Astrocyte (in vitro differentiated cells and primary cell): ENCODE data around the gene WWC2. TPM values are rescaled to one million over a fixed set of nuclear protein-coding genes. Genes with fewer than 3 reads are reported as not detected.

Experiments
- DNase-seq: peaks from one replicate; pipeline ENCODE4 v3.0.0-alpha.2; 2010; ENCODE audit warnings: low read depth
- FAIRE-seq: peaks from 2 replicates; lab custom pipeline; 2011; peaks lifted over from hg19 to GRCh38; lab: Jason Lieb, UNC
- H2AFZ ChIP-seq: 2 replicates; pipeline ENCODE4 v1.6.0; 2012; ENCODE audit warnings: low read depth, low read length, inconsistent platforms
- H3K27ac ChIP-seq: 2 replicates; pipeline ENCODE4 v1.5.1; 2011; ENCODE audit warnings: low read depth, low read length, inconsistent platforms
- H3K27me3 ChIP-seq: 2 replicates; pipeline ENCODE4 v1.6.0; 2011; ENCODE audit warnings: low read length, inconsistent platforms; ENCODE audit not compliant: insufficient read depth
- H3K36me3 ChIP-seq: 2 replicates; pipeline ENCODE4 v1.5.1; 2011; ENCODE audit warnings: low read length, inconsistent platforms; ENCODE audit not compliant: insufficient read depth
- H3K4me1 ChIP-seq: 2 replicates; pipeline ENCODE4 v1.5.1; 2011; ENCODE audit warnings: low read length, inconsistent platforms; ENCODE audit not compliant: insufficient read depth
- H3K4me2 ChIP-seq: 2 replicates; pipeline ENCODE4 v1.6.0; 2012; ENCODE audit warnings: low read length, inconsistent platforms
- H3K4me3 ChIP-seq: 2 replicates; pipeline ENCODE4 v1.5.1; 2011; ENCODE audit warnings: low read depth, mild to moderate bottlenecking, low read length, inconsistent platforms; ENCODE audit not compliant: insufficient read depth
- H3K79me2 ChIP-seq: 2 replicates; pipeline ENCODE4 v1.6.0; 2012; ENCODE audit warnings: mild to moderate bottlenecking, low read length, inconsistent platforms; ENCODE audit not compliant: insufficient read depth
- H3K9ac ChIP-seq: 2 replicates; pipeline ENCODE4 v1.6.0; 2012; ENCODE audit warnings: mild to moderate bottlenecking, low read length, inconsistent platforms
- H3K9me3 ChIP-seq: 2 replicates; pipeline ENCODE4 v1.5.1; 2012; ENCODE audit warnings: low read depth, mild to moderate bottlenecking, low read length, inconsistent platforms; ENCODE audit not compliant: insufficient read depth
- H4K20me1 ChIP-seq: 2 replicates; pipeline ENCODE4 v1.6.0; 2012; ENCODE audit warnings: low read length, inconsistent platforms; ENCODE audit not compliant: insufficient read depth
- H3K27ac Mint-ChIP-seq: one replicate; pipeline ENCODE4 v1.8.0; 2021; ENCODE audit warnings: mild to moderate bottlenecking, mixed read lengths; ENCODE audit not compliant: unreplicated experiment
- H3K27me3 Mint-ChIP-seq: one replicate; pipeline ENCODE4 v1.8.0; 2021; ENCODE audit warnings: low read depth, mixed read lengths; ENCODE audit not compliant: unreplicated experiment
- H3K36me3 Mint-ChIP-seq: one replicate; pipeline ENCODE4 v1.8.0; 2021; ENCODE audit warnings: low read depth, mixed read lengths; ENCODE audit not compliant: unreplicated experiment
- H3K4me1 Mint-ChIP-seq: one replicate; pipeline ENCODE4 v1.8.0; 2021; ENCODE audit warnings: low read depth, mixed read lengths; ENCODE audit not compliant: unreplicated experiment
- H3K4me3 Mint-ChIP-seq: one replicate; pipeline ENCODE4 v1.8.0; 2021; ENCODE audit warnings: mild to moderate bottlenecking, moderate library complexity, mixed read lengths; ENCODE audit not compliant: unreplicated experiment
- H3K9me3 Mint-ChIP-seq: one replicate; pipeline ENCODE4 v1.8.0; 2021; ENCODE audit warnings: mild to moderate bottlenecking, mixed read lengths; ENCODE audit not compliant: unreplicated experiment
- EZH2 ChIP-seq: IDR thresholded peaks from 2 replicates; pipeline ENCODE4 v1.6.1; 2012; ENCODE audit warnings: mild to moderate bottlenecking, low read length, inconsistent platforms; ENCODE audit not compliant: insufficient read depth
- total RNA-seq: library from RNA; stranded (reverse); gene quantifications from 2 replicates; pipeline ENCODE4 v1.2.1, GENCODE V29; 2021
- TF ChIP-seq, protein P1 (sequence below): IDR thresholded peaks from 2 replicates; pipeline ENCODE4 v1.5.1; 2011; ENCODE audit warnings: low read depth, mild to moderate bottlenecking, inconsistent platforms, low read length, moderate library complexity; ENCODE audit not compliant: insufficient read depth

WWC2 gene
- total RNA-seq, 1 donor from 2014 or later = 62.6 TPM

GRCh38 chr4:183260491-183261151 lies 161.6 kb downstream of the WWC2 start:
- Histone ChIP-seq H3K27ac (no peak overlapping the region), H3K4me3 (no peak overlapping the region), H3K9me3 (no peaks in the 10 kb centered on the region), H3K36me3 (peaks cover 19% of the 10 kb centered on the region), H3K9ac (no peak overlapping the region), H3K4me2 (no peak overlapping the region), H4K20me1 (peaks cover 25% of the 10 kb centered on the region), H3K79me2 (no peaks in the 10 kb centered on the region), H3K27me3 (no peaks in the 10 kb centered on the region), H3K4me1 (peaks cover 3% of the 10 kb centered on the region), H2AFZ (no peak overlapping the region)
- FAIRE-seq (no peak), DNase-seq (no peak)
- Mint-ChIP-seq H3K27me3 (no peaks in the 10 kb centered on the region), H3K9me3 (no peaks in the 10 kb centered on the region), H3K27ac (no peak overlapping the region), H3K4me3 (no peak overlapping the region), H3K36me3 (peaks cover 6% of the 10 kb centered on the region), H3K4me1 (peaks cover 15% of the 10 kb centered on the region)
- TF ChIP-seq EZH2 = no peak
- TF ChIP-seq, protein P1, sequence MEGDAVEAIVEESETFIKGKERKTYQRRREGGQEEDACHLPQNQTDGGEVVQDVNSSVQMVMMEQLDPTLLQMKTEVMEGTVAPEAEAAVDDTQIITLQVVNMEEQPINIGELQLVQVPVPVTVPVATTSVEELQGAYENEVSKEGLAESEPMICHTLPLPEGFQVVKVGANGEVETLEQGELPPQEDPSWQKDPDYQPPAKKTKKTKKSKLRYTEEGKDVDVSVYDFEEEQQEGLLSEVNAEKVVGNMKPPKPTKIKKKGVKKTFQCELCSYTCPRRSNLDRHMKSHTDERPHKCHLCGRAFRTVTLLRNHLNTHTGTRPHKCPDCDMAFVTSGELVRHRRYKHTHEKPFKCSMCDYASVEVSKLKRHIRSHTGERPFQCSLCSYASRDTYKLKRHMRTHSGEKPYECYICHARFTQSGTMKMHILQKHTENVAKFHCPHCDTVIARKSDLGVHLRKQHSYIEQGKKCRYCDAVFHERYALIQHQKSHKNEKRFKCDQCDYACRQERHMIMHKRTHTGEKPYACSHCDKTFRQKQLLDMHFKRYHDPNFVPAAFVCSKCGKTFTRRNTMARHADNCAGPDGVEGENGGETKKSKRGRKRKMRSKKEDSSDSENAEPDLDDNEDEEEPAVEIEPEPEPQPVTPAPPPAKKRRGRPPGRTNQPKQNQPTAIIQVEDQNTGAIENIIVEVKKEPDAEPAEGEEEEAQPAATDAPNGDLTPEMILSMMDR = no peak

GRCh38 chr4:183261953-183262775 lies 163.1 kb downstream of the WWC2 start:
- no peaks in the 10 kb centered on the region for H3K27me3 Mint-ChIP-seq
- H3K27ac Mint-ChIP-seq = peak overlapping the region; percentile 59
- Histone ChIP-seq H4K20me1 (peaks cover 22% of the 10 kb centered on the region), H3K27me3 (no peaks in the 10 kb centered on the region), H3K36me3 (peaks cover 26% of the 10 kb centered on the region), H3K27ac (no peak overlapping the region), H3K4me2 (no peak overlapping the region), H3K4me3 (no peak overlapping the region), H3K79me2 (no peaks in the 10 kb centered on the region), H3K9me3 (no peaks in the 10 kb centered on the region), H3K9ac (peak overlapping the region; percentile 24), H2AFZ (no peak overlapping the region), H3K4me1 (peaks cover 3% of the 10 kb centered on the region)
- H3K9me3 Mint-ChIP-seq = no peaks in the 10 kb centered on the region
- DNase-seq = peak; percentile 37
- TF ChIP-seq EZH2 = no peak
- TF ChIP-seq, protein P1 = peak; percentile 98
- H3K4me1 Mint-ChIP-seq = peaks cover 14% of the 10 kb centered on the region
- FAIRE-seq = no peak
- peaks cover 6% of the 10 kb centered on the region for H3K36me3 Mint-ChIP-seq
- H3K4me3 Mint-ChIP-seq = no peak overlapping the region

DNA sequence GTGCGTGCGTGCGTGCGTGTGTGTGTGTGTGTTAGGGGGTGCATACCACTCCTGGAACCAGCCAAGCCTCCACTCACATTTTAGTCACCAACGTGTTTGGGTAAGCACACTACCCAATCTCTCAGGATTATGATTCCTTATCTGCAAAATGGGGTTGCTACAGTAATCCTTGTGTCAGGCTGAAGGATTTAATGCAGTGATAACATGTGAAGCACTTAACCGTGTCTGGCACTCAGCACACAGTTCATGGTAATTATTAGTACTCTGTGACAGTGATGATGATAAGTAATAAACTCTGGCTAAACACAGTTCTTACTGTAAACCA lies 163.7 kb downstream of the WWC2 start:
- H3K27ac ChIP-seq = no peak overlapping the region
- Mint-ChIP-seq H3K9me3 (no peaks in the 10 kb centered on the region), H3K4me3 (no peak overlapping the region), H3K36me3 (peaks cover 3% of the 10 kb centered on the region), H3K4me1 (peaks cover 14% of the 10 kb centered on the region), H3K27ac (no peak overlapping the region), H3K27me3 (no peaks in the 10 kb centered on the region)
- H3K27me3 ChIP-seq = no peaks in the 10 kb centered on the region
- peaks cover 16% of the 10 kb centered on the region for H4K20me1 ChIP-seq
- no peaks in the 10 kb centered on the region for H3K9me3 ChIP-seq
- TF ChIP-seq EZH2 = no peak
- TF ChIP-seq, protein P1 = no peak
- H3K4me2 ChIP-seq = no peak overlapping the region
- peaks cover 26% of the 10 kb centered on the region for H3K36me3 ChIP-seq
- H3K4me3 ChIP-seq = no peak overlapping the region
- no peak overlapping the region for H3K9ac ChIP-seq
- peaks cover 3% of the 10 kb centered on the region for H3K4me1 ChIP-seq
- FAIRE-seq (no peak), DNase-seq (no peak)
- no peak overlapping the region for H2AFZ ChIP-seq
- H3K79me2 ChIP-seq = no peaks in the 10 kb centered on the region
